ENCODE results near the gene CORO6.

The CORO6 gene

GRCh38 chr17:29615048-29615385, 7.7 kb downstream of the CORO6 start:
- TF ChIP-seq, protein P1, sequence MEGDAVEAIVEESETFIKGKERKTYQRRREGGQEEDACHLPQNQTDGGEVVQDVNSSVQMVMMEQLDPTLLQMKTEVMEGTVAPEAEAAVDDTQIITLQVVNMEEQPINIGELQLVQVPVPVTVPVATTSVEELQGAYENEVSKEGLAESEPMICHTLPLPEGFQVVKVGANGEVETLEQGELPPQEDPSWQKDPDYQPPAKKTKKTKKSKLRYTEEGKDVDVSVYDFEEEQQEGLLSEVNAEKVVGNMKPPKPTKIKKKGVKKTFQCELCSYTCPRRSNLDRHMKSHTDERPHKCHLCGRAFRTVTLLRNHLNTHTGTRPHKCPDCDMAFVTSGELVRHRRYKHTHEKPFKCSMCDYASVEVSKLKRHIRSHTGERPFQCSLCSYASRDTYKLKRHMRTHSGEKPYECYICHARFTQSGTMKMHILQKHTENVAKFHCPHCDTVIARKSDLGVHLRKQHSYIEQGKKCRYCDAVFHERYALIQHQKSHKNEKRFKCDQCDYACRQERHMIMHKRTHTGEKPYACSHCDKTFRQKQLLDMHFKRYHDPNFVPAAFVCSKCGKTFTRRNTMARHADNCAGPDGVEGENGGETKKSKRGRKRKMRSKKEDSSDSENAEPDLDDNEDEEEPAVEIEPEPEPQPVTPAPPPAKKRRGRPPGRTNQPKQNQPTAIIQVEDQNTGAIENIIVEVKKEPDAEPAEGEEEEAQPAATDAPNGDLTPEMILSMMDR (IDR thresholded peaks at IDR 0.05; ENCODE audit: insufficient read depth, low read depth, low read length, missing control alignments), result no peak
- no peak for DNase-seq (ENCODE audit: low read depth)
- peak overlapping the region; percentile 48 for H3K4me3 ChIP-seq (ENCODE audit: low read depth, low read length)

DNA sequence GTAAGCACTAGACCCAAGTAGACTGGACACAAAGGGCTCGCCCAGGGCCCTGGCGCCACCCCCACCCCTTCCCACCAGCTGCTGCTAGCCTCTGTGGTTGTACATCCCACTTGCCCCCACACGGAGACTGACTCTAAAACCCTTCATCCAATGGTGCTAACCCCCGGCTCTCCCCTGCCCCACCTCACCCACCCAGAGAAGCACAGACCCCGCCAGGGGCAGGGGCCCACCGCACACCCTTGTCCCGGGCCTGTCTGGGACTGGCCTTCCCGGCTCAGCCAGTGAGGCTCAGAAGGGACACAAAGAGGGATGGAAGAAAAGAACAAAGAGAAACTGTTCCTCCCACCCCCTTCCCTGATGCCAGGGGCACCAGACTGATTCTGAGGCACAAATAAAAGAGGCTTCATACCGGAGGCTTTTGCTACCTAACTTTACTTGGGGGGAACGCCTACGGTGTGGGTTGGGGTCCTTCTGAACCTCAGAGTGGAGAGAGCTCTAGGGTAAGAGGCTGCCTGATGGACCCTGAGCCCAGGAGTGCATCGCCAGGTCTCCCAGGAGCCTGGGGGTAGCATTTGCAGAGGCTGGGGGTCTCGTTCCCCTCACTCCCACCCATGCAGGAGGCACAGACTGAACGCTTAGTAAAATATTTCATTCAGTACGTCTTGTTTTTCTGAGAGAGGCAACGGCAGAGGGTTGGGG, 8.2 kb downstream of the CORO6 start:
- DNase-seq (ENCODE audit: low read depth), result no peak
- TF ChIP-seq, protein P1 (IDR thresholded peaks at IDR 0.05; ENCODE audit: insufficient read depth, low read depth, low read length, missing control alignments), result no peak
- no peak overlapping the region for H3K4me3 ChIP-seq (ENCODE audit: low read depth, low read length)

GRCh38 chr17:29613856-29614255, 8.9 kb downstream of the CORO6 start:
- H3K4me3 ChIP-seq (ENCODE audit: low read depth, low read length), result no peak overlapping the region
- TF ChIP-seq, protein P1 (IDR thresholded peaks at IDR 0.05; ENCODE audit: insufficient read depth, low read depth, low read length, missing control alignments), result no peak
- no peak for DNase-seq (ENCODE audit: low read depth)

GRCh38 chr17:29613352-29613837, 9.3 kb downstream of the CORO6 start:
- H3K4me3 ChIP-seq (ENCODE audit: low read depth, low read length), result no peak overlapping the region
- peak; percentile 88 for DNase-seq (ENCODE audit: low read depth)

DNA sequence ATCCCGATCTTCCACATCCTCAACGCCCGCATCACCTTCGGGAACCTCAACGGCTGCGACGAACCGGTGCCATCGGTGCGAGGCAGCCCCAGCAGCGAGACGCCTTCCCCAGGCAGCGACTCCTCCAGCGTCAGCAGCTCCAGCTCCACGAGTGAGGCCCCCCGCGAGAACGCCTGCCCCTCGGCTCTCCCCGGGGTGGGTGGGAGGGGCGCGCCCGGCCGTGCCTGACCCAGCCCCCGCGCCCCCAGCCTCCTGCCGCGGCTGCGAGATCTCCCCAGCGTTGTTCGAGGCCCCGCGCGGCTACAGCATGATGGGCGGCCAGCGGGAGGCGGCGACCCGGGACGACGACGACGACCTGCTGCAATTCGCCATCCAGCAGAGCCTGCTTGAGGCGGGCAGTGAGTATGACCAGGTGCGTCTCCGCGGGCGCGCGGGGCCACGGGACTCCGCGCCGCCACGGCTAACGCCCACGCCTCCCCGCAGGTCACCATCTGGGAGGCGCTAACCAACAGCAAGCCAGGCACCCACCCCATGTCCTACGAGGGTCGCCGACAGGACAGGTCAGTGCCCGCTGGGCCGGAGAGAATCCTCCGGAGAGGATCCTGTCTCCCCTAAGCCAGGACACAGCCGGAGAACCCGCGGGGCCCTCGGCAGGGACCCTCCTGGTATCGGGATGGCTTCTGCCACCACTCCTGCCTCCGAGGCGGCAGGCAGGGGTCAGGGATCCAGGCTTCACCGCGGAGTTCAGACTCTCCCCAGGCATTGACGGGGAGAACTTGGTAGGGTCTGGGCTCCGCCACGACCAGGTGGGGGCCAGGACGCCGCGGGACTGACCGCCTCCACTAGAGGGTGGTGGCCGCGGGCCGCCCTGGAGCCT, 10.1 kb downstream of the CORO6 start:
- TF ChIP-seq, protein P1 (IDR thresholded peaks at IDR 0.05; ENCODE audit: insufficient read depth, low read depth, low read length, missing control alignments), result no peak
- H3K4me3 ChIP-seq (ENCODE audit: low read depth, low read length), result no peak overlapping the region
- no peak for DNase-seq (ENCODE audit: low read depth)

More at GRCh38 chr17:29613352-29613837, 9.3 kb downstream of the CORO6 start:
- TF ChIP-seq, protein P1 (IDR thresholded peaks at IDR 0.05; ENCODE audit: insufficient read depth, low read depth, low read length, missing control alignments), result peak; percentile 74

- H3K4me3 ChIP-seq (ENCODE audit: low read depth, low read length), result no peak overlapping the region
- TF ChIP-seq, protein P1 (IDR thresholded peaks at IDR 0.05; ENCODE audit: insufficient read depth, low read depth, low read length, missing control alignments), result no peak
- DNase-seq (ENCODE audit: low read depth), result no peak
These were observed 10.7 kb downstream of the CORO6 start for GRCh38 chr17:29612094-29612403.
